Activated CD4-positive, alpha-beta T cell treated with anti-CD3 and anti-CD28 coated beads for 36 hours (primary cell): ENCODE measurements around the gene ENOX1. TPM values are rescaled to one million over a fixed set of nuclear protein-coding genes. Genes with fewer than 3 reads are reported as not detected.

ENCODE experiments used
- ATAC-seq: fragments of 200-7000 bp; cut with Tn5 transposase; one replicate; pipeline ENCODE4 v1.10.0; 2021; ENCODE audit warnings: mild to moderate bottlenecking, moderate library complexity
- CTCF ChIA-PET: fragments of 350-600 bp; sonication (Branson Sonifier 250); formaldehyde crosslinking; loops from one replicate; lab custom pipeline; 2021; ENCODE audit warnings: antibody characterized with exemption; lab: Charles Lee
- POLR2A ChIA-PET: fragments of 350-600 bp; sonication (Branson Sonifier 250); formaldehyde crosslinking; loops from one replicate; lab custom pipeline; 2021; ENCODE audit warnings: antibody characterized with exemption, inconsistent platforms; lab: Charles Lee
- DNase-seq: peaks from one replicate; pipeline ENCODE4 v3.0.0-alpha.2; 2020
- H3K27ac Mint-ChIP-seq: one replicate; pipeline ENCODE4 v1.8.0; 2021; ENCODE audit warnings: mixed read lengths
- H3K27me3 Mint-ChIP-seq: one replicate; pipeline ENCODE4 v1.8.0; 2021; ENCODE audit warnings: mixed read lengths
- H3K36me3 Mint-ChIP-seq: one replicate; pipeline ENCODE4 v1.8.0; 2021; ENCODE audit warnings: low read depth, mixed read lengths
- H3K4me1 Mint-ChIP-seq: one replicate; pipeline ENCODE4 v1.8.0; 2021; ENCODE audit warnings: mixed read lengths
- H3K4me3 Mint-ChIP-seq: one replicate; pipeline ENCODE4 v1.8.0; 2021; ENCODE audit warnings: mild to moderate bottlenecking, moderate library complexity, mixed read lengths
- H3K9me3 Mint-ChIP-seq: one replicate; pipeline ENCODE4 v1.8.0; 2021; ENCODE audit warnings: low read depth, mixed read lengths
- intact Hi-C, 2 experiments: fragments of 100-400 bp; cut with DNase I in 1 of 2; cut with micrococcal nuclease in 1 of 2; formaldehyde crosslinking; loops; one replicate each; pipeline versions ENCODE4 v1.14.2 to v1.15.1; 2022 to 2024; cut with DNase I, micrococcal nuclease
- total RNA-seq, 2 experiments: library from RNA; stranded (reverse); gene quantifications; one replicate each; pipeline ENCODE4 v1.2.3, GENCODE V29; 2021

Gene ENOX1
- total RNA-seq, 2 experiments from 2014 or later: 0.28 to 0.48 TPM

GRCh38 chr13:43482641-43483040, 304.1 kb downstream of the ENOX1 start:
- ChIA-PET POLR2A (no interaction called here), CTCF (no interaction called here)
- ATAC-seq (no peak), DNase-seq (no peak)
- Mint-ChIP-seq H3K9me3 (no peaks in the 10 kb centered on the region), H3K36me3 (no peaks in the 10 kb centered on the region), H3K4me1 (peaks cover 7% of the 10 kb centered on the region), H3K27me3 (peaks cover 4% of the 10 kb centered on the region), H3K4me3 (no peak overlapping the region), H3K27ac (no peak overlapping the region)
- intact Hi-C loops: no loop called here

GRCh38 chr13:43482026-43482425, 304.7 kb downstream of the ENOX1 start:
- no peak overlapping the region for H3K27ac Mint-ChIP-seq
- peaks cover 7% of the 10 kb centered on the region for H3K4me1 Mint-ChIP-seq
- H3K36me3 Mint-ChIP-seq: no peaks in the 10 kb centered on the region
- ChIA-PET POLR2A (no interaction called here), CTCF (no interaction called here)
- peaks cover 4% of the 10 kb centered on the region for H3K27me3 Mint-ChIP-seq
- ATAC-seq (no peak), DNase-seq (no peak)
- no peak overlapping the region for H3K4me3 Mint-ChIP-seq
- intact Hi-C loops: no loop called here
- no peaks in the 10 kb centered on the region for H3K9me3 Mint-ChIP-seq

DNA sequence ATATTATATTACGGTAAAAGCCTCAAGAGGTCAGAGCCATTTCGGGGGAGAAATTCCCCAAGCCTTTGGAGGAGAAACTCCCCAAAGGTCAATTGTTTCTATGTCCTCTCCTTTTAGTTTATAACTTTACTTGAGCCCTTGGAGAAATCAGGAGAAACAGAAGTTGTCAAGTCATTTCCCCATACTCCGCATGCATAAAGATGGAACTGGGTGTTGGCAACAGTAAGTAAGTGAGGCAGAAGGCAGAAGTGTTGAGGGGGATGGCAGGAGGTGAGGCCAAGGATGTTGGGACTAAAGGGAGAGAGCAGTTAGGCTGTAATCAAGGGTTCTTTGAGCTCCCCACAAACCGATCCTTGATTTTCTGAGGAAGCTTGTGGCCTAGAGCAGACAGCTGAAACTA, 307.9 kb downstream of the ENOX1 start:
- Mint-ChIP-seq H3K4me1 (no peaks in the 10 kb centered on the region), H3K9me3 (no peaks in the 10 kb centered on the region), H3K4me3 (no peak overlapping the region), H3K27me3 (peaks cover 4% of the 10 kb centered on the region), H3K36me3 (no peaks in the 10 kb centered on the region), H3K27ac (no peak overlapping the region)
- ATAC-seq (no peak), DNase-seq (no peak)
- intact Hi-C loops: no loop called here
- POLR2A ChIA-PET: no interaction called here
- CTCF ChIA-PET: interaction anchor here (0.7 kb wide), 1 partner anchor 126 kb away, joined by 3 read pairs; no protein-coding TSS in a partner anchor

DNA sequence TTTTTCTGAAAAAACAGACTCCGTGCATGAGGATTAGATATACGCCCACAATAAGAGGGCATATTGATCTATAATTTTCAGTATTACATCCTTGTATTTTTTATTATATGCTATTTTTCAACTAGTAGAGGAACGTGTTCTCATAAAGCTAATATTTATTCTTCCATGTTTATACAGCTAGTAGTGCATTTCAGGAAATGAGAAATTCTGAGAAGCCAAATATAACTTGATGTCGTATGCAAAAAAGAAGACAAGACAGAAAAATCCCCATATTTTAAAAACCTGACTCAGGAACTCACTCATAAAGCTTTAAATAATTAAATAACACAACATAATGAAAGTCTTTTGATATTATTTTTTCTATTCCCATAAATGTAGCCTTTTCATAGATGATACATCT, 308.6 kb downstream of the ENOX1 start:
- ChIA-PET POLR2A (no interaction called here), CTCF (no interaction called here)
- Mint-ChIP-seq H3K27me3 (peaks cover 6% of the 10 kb centered on the region), H3K4me3 (no peak overlapping the region), H3K4me1 (no peaks in the 10 kb centered on the region), H3K27ac (no peak overlapping the region), H3K36me3 (no peaks in the 10 kb centered on the region), H3K9me3 (no peaks in the 10 kb centered on the region)
- intact Hi-C loops: no loop called here
- ATAC-seq (no peak), DNase-seq (no peak)

GRCh38 chr13:43475140-43475539, 311.6 kb downstream of the ENOX1 start:
- ChIA-PET POLR2A (no interaction called here), CTCF (no interaction called here)
- no peaks in the 10 kb centered on the region for H3K4me1 Mint-ChIP-seq
- no peak overlapping the region for H3K27ac Mint-ChIP-seq
- H3K27me3 Mint-ChIP-seq: peaks cover 9% of the 10 kb centered on the region
- no peak overlapping the region for H3K4me3 Mint-ChIP-seq
- ATAC-seq (no peak), DNase-seq (no peak)
- H3K36me3 Mint-ChIP-seq: no peaks in the 10 kb centered on the region
- intact Hi-C loops: no loop called here
- no peaks in the 10 kb centered on the region for H3K9me3 Mint-ChIP-seq

DNA sequence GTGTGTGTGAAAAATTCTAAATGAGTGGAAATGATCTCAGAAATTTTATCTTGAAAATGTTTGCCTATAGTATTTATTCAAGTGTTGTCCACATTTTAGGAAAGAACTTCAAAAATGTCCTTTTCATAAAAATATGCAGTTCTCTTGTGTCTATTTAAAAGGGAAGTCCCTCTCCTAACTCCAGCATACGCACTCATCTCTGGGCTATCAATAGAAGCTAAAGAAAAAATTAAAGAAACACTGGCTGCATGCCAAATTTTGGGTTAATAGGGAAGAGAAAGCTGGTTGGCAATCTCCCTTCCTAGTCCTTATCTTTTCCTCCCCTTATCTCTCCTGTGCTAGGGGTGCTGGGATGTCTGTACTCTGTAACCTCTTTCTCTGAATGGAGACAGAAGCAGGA, 313.3 kb downstream of the ENOX1 start:
- ChIA-PET CTCF (no interaction called here), POLR2A (no interaction called here)
- Mint-ChIP-seq H3K36me3 (no peaks in the 10 kb centered on the region), H3K4me1 (no peaks in the 10 kb centered on the region), H3K9me3 (no peaks in the 10 kb centered on the region), H3K27me3 (peaks cover 5% of the 10 kb centered on the region), H3K4me3 (no peak overlapping the region), H3K27ac (no peak overlapping the region)
- intact Hi-C loops: no loop called here
- DNase-seq: no peak
- ATAC-seq: no peak

- intact Hi-C loops: no loop called here
- no peaks in the 10 kb centered on the region for H3K36me3 Mint-ChIP-seq
- ChIA-PET POLR2A (no interaction called here), CTCF (no interaction called here)
- peaks cover 5% of the 10 kb centered on the region for H3K27me3 Mint-ChIP-seq
- no peaks in the 10 kb centered on the region for H3K9me3 Mint-ChIP-seq
- no peak overlapping the region for H3K4me3 Mint-ChIP-seq
- no peak overlapping the region for H3K27ac Mint-ChIP-seq
- no peak for ATAC-seq
- no peak for DNase-seq
- no peaks in the 10 kb centered on the region for H3K4me1 Mint-ChIP-seq
Measured at GRCh38 chr13:43472980-43473379, 313.8 kb downstream of the ENOX1 start.

DNA sequence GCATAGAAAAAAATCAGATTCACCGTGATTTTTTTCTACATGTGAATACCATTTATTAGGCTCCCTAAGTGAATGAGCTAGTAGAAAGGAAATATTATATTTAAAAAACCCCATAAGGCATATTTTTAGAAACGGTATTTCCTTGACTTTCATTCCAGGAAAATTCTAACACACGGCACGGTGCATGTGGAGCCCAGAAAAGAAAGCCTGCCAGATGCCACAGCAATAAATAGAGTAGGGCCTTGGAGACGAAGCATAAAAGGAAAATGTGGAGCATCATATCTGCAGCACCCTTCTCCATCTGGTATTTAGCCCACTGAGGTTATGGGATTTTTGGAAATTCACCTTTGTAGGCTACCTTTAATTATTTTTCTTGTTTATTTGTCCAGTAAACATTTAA, 314.4 kb downstream of the ENOX1 start:
- intact Hi-C loops: no loop called here

GRCh38 chr13:43470610-43471009, 316.2 kb downstream of the ENOX1 start:
- H3K27ac Mint-ChIP-seq: no peak overlapping the region
- DNase-seq (no peak), ATAC-seq (no peak)
- intact Hi-C loops: no loop called here
- ChIA-PET CTCF (no interaction called here), POLR2A (interaction anchor here (0.7 kb wide), 1 partner anchor 31 kb away, joined by 3 read pairs; no protein-coding TSS in a partner anchor)
- H3K4me1 Mint-ChIP-seq: no peaks in the 10 kb centered on the region
- no peak overlapping the region for H3K4me3 Mint-ChIP-seq
- no peaks in the 10 kb centered on the region for H3K36me3 Mint-ChIP-seq
- H3K27me3 Mint-ChIP-seq: peaks cover 9% of the 10 kb centered on the region
- H3K9me3 Mint-ChIP-seq: no peaks in the 10 kb centered on the region

More for the DNA sequence above, 314.4 kb downstream of the ENOX1 start:
- ATAC-seq (no peak), DNase-seq (no peak)
- ChIA-PET CTCF (no interaction called here), POLR2A (no interaction called here)
- H3K27me3 Mint-ChIP-seq: peaks cover 5% of the 10 kb centered on the region
- no peaks in the 10 kb centered on the region for H3K4me1 Mint-ChIP-seq
- H3K36me3 Mint-ChIP-seq: no peaks in the 10 kb centered on the region
- H3K4me3 Mint-ChIP-seq: no peak overlapping the region
- H3K9me3 Mint-ChIP-seq: no peaks in the 10 kb centered on the region
- H3K27ac Mint-ChIP-seq: no peak overlapping the region

GRCh38 chr13:43469791-43470190, 317.0 kb downstream of the ENOX1 start:
- Mint-ChIP-seq H3K36me3 (no peaks in the 10 kb centered on the region), H3K4me3 (no peak overlapping the region), H3K27me3 (peaks cover 9% of the 10 kb centered on the region), H3K27ac (no peak overlapping the region), H3K4me1 (no peaks in the 10 kb centered on the region), H3K9me3 (no peaks in the 10 kb centered on the region)
- CTCF ChIA-PET: no interaction called here
- no peak for ATAC-seq
- DNase-seq: no peak
- intact Hi-C loops: no loop called here
- POLR2A ChIA-PET: no interaction called here

- Mint-ChIP-seq H3K9me3 (no peaks in the 10 kb centered on the region), H3K36me3 (no peaks in the 10 kb centered on the region), H3K27ac (no peak overlapping the region), H3K4me3 (no peak overlapping the region), H3K4me1 (no peaks in the 10 kb centered on the region), H3K27me3 (peaks cover 4% of the 10 kb centered on the region)
- intact Hi-C loops: no loop called here
- ATAC-seq (no peak), DNase-seq (no peak)
- POLR2A ChIA-PET: no interaction called here
- CTCF ChIA-PET: interaction anchor here (0.6 kb wide), 1 partner anchor 1286 kb away, joined by 3 read pairs; no protein-coding TSS in a partner anchor
Measured at GRCh38 chr13:43464578-43465264, 322.1 kb downstream of the ENOX1 start.

DNA sequence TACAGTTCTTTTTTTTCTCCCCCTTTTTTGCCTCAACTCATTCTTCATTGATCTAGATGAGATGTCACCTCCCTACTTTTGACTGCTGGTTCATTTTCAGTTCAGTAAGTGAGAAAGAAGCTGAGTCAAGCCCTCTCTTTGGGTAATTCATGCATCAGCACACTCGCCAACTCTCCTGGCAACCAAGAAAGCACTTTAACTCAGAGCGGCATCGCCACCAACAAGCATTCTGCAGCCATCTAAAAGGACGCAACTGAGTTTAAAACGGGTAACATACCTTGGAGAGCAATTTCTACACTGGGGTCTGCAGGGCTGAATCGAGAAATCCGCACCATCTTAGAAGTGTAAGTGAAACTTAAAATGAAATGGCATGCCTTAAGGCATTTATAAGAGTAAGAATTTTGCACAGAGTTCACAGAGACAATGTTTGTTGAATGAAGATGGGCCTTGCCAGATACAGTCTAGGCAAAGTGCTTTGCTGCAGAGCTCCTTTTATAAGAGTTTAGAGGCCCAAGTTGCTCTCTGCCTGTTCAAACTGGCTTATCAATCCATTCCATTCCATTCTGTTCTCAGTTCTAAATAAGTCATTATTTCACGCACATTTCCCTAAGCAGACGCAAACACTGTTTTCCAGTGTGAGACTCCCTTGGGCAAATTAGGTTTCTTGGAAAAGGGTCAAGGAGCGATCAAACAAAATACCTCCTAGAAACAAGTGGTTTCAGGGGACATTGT, 338.0 kb downstream of the ENOX1 start:
- ATAC-seq (no peak), DNase-seq (no peak)
- H3K4me3 Mint-ChIP-seq: no peak overlapping the region
- no peaks in the 10 kb centered on the region for H3K9me3 Mint-ChIP-seq
- no peak overlapping the region for H3K27ac Mint-ChIP-seq
- ChIA-PET POLR2A (no interaction called here), CTCF (no interaction called here)
- H3K36me3 Mint-ChIP-seq: no peaks in the 10 kb centered on the region
- intact Hi-C loops: no loop called here
- H3K4me1 Mint-ChIP-seq: no peaks in the 10 kb centered on the region
- H3K27me3 Mint-ChIP-seq: no peaks in the 10 kb centered on the region
